ENCODE results near the gene DPP3.

- no peak for TF ChIP-seq REST (IDR thresholded peaks at IDR 0.05; ENCODE audit: insufficient read depth in 1 of 2, low read depth in 2 of 2, low read length in 1 of 2)
- no peak for TF ChIP-seq POLR2AphosphoS5 (IDR thresholded peaks at IDR 0.05; ENCODE audit: low read depth, low read length)
- TF ChIP-seq, protein P1, sequence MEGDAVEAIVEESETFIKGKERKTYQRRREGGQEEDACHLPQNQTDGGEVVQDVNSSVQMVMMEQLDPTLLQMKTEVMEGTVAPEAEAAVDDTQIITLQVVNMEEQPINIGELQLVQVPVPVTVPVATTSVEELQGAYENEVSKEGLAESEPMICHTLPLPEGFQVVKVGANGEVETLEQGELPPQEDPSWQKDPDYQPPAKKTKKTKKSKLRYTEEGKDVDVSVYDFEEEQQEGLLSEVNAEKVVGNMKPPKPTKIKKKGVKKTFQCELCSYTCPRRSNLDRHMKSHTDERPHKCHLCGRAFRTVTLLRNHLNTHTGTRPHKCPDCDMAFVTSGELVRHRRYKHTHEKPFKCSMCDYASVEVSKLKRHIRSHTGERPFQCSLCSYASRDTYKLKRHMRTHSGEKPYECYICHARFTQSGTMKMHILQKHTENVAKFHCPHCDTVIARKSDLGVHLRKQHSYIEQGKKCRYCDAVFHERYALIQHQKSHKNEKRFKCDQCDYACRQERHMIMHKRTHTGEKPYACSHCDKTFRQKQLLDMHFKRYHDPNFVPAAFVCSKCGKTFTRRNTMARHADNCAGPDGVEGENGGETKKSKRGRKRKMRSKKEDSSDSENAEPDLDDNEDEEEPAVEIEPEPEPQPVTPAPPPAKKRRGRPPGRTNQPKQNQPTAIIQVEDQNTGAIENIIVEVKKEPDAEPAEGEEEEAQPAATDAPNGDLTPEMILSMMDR (IDR thresholded peaks at IDR 0.05): no peak
- no peak for TF ChIP-seq TCF7L2 (IDR thresholded peaks at IDR 0.05; ENCODE audit: low read depth, low read length)
- TF ChIP-seq SIN3A (IDR thresholded peaks at IDR 0.05; ENCODE audit: borderline replicate concordance, insufficient read depth, low read depth, low read length): no peak
These were observed 9.1 kb upstream of the DPP3 start for GRCh38 chr11:66471142-66471541.

Data from Panc1 (cell line).